HG03045 (cell line): ENCODE results near the gene BOD1.
"Not testable (repeated sequence)": the region's sequence is repeated elsewhere in the genome, so short reads cannot be mapped to it uniquely, and the experiment has no call there.

Experiments
- ATAC-seq: cut with Tn5 transposase; IDR thresholded peaks from one replicate; pipeline ENCODE4 v1.9.1; 2021; ENCODE audit warnings: mild to moderate bottlenecking, moderate library complexity; ENCODE audit not compliant: unreplicated experiment

BOD1 gene

DNA sequence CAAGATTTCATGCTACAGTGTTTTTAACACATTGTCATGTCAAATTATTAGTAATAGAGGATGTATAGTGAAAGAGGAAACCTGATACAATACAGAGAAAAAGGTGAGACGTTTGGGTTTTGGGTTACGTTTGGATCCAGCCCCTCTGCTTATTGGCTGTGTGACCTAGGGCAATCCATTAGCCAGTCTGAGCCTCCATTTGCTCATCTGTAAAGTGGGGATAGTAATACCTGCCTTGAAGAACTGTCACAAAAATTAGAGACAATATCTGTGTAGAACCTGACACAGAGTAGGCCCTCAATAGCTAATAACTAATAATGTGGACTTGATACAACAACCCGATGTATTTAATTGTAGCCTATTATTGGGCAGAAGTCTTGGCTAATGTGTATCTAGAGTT is 4.3 kb upstream of the BOD1 start:
- ATAC-seq: no peak

DNA sequence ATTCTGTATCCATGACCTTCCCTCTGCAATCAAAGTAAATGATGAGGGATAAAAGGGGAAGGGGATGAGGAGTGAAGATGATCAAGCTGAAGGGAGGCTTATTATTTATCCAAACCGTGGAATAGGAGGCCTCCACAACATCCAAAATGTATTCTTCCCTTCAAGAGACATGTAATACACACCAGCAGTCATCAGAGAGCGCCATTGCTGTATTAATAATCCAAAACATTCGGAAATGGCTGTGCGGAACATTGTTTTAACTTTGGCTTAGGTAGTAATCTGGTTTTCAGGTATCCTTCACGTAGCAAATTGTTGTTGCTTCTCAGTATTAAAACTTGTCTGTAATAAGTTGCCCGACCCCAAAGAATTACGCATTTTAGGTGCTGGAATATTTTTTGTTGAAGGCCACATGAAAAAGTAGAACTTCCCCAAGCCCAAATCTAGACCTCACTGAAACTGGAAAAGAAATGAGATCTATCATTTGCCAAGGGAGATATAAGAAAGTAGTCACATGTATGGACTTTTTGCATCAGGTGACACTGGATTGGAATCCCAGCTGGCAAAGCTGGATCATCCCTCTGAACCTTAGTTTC is 2.6 kb upstream of the BOD1 start:
- ATAC-seq: no peak

DNA sequence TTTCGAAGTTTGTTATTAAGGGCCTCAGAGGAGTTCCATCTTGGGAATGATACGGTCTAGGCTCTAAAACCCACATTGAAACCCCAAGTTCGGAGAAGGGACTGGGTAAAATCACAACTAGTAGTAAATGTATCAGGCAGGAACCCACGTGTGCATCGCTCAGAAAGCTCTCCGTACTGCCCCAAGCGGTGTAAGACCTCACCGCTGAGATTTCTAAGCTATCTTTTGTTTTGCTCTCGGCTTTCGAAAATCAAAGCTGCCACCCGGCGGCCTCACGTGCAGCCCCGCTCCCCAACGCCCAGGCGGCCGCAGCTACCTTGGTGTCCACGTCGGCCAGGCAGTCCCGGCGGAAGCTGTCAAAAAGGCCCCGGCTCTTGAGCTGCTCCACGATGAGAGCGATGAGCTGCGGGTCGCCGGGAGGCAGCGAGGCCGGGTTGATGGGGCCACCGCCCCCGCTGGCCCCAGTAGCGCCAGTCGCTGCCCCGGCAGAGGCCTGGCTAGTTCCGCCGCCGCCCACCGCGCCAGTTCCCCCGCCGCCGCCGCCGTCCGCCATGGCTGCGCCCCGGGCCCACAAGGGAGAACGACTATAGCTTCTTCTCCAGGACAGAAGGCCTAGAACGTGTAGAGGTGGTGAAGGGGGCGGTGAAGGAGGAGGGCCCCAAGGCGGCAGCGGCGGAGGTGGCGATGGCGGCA is 420 bp downstream of the BOD1 start:
- peak; percentile 45 for ATAC-seq

DNA sequence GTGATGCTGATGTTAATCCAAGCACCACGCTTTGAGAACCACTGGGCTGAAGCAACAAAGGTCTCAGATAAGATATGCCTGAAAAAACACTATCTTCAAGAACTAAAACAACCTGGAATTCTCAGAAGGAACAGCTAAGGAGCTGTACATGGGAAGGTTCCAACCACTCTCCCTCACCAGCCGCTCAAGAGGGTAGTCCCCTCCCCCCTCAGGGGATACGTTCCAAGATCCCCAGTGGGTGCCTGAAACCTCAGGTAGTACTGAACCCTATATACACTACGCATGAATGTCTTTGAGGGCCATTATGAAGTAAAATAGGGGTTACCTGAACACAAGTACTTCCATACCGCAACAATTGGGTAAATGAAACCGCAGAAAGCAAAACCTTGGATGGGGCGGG is 1.9 kb downstream of the BOD1 start:
- ATAC-seq: no peak

DNA sequence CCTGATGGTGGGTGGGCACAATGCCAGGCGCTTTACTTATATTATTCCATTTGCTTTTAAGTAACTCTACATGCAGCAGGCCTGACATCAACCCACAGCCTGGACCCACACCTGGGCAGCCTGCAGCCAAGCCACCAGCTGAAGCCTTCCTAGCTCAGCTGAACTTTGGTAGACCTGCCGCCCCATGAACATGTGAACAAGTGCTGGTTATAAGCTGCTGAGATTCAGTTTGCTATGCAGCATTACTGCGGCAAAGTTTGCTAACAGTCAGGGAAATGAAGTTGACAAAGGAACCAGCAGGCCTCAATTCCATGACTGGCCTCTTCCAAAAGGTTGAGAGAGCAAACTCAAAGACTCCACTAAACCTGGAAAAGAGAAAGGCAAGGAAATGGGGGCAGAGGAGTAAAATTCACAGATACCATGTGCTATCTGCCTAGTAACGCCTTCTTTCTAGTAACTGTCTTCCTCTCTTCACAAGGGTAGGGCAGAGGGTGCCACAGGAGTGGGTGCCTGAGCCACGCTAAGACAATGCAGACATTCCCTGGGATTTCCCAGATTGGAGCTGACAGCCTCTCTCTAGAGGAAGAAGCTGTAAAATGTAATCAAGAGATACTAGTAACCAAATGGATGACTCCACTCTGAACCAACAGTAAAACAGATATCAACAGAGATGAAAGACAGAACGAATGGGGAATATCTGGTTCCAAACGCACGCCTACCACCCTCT is 2.9 kb downstream of the BOD1 start:
- ATAC-seq: no peak

DNA sequence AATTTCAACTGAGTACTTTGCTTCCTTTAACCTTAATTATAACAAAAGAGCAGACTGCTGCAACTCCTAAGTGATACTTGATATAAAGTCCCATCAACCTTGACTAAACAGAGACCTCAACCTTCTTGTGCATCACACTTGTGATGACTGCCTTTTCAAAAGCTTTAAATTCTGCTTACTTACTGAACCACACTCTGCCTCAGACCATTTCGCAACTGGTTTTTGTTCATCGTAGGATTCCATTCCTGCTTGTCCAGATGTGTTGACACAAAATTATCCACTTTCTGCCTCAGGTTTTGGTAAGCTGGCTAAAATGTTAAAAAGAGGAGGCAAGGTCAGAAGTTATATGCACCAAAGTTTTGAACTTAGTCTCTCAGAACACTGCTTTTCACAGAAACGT is 3.5 kb downstream of the BOD1 start:
- ATAC-seq: no peak

DNA sequence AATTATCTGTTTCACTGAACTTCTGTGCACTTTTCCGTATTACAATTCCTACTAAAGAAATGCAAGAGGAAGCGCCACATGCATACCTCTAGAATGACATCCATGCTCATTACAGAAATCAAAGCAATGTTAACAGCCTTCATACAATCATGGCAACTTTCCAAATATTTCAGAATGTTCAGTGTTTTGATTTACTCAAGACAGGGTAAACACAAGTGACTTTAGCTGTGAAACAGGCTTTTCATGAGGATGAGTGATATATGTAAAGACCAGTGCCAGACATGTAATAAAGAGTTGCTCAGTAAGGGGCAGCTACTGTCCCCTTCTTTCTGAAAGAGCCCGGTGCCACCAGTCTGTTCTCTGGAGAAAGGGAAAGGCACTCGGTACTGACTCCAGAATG is 4.7 kb downstream of the BOD1 start:
- ATAC-seq: no peak

DNA sequence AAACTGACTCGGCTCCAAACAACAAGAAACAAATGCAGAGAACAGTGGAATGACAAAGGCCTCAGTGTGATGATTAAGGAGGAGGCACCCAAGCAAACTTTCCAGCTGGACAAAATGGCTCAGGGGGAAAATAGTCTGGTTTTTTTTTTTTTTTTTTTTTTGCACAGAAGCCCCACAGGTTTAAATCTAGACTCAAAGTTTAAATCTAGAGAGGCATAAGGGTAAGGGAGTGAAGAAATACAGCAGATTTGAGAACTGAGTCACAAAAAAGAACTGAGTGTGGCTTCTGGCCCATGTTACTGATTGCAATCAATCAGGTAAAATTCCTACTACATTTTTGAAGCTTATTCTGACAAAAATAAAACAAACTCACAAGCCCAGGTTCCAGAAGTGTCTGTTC is 12.3 kb downstream of the BOD1 start:
- ATAC-seq: no peak

DNA sequence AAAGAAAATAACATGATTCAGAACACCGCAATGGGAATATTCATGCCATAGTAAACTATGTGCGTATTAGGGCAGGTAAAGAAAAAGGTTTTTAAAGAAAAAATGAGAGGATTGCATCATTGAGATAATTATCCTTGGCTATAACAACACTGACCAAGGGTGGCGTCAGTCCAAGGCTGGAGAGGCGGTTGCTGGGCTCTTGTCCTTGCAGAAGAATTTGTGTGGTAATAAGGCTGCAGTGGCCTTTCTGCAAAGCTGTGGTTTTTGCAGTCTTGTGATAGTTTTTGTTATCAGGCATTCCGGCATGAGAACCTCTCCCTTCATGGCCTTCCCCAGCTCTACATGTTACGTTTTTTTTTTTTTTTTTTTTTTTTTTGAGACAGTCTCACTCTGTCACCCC is 14.0 kb downstream of the BOD1 start:
- no peak for ATAC-seq

DNA sequence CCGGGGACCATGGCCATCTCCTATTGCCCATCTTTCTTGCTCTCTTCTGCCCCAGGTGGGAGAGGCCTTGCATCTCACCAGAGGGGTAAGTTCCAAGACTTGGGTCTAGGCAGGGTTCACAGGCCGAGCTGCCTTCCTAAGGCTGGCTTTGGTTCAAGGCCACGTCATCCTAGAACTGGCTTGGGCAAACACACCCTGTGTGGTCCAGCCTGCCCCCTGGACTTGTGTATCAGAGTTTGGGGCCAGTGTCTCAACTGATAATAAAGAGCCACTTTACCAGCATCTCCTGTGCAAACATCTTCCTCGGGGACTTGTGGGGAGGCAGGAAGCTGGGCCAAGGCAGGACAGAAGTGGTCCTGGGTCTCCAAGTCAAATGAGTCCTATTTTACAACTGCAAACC is 17.8 kb downstream of the BOD1 start:
- ATAC-seq: no peak

DNA sequence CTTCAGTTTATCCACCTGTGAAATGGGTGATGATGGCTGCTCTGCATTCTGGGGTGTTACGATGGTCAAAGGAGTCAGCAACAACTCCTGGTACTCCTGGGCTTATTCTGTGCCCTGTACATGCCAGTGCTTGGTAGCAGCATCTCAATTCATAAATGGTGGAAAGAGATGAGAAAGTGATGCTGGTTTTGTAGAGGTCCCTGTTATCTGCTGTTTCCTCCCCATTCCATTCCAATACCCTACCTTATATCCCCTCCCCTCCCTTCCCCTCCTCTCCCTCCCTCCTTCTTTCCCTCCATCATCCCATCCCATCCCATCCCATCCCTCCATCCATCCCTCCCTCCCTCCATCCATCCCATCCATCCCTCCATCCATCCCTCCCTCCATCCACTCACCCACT is 19.1 kb downstream of the BOD1 start:
- ATAC-seq: no peak

DNA sequence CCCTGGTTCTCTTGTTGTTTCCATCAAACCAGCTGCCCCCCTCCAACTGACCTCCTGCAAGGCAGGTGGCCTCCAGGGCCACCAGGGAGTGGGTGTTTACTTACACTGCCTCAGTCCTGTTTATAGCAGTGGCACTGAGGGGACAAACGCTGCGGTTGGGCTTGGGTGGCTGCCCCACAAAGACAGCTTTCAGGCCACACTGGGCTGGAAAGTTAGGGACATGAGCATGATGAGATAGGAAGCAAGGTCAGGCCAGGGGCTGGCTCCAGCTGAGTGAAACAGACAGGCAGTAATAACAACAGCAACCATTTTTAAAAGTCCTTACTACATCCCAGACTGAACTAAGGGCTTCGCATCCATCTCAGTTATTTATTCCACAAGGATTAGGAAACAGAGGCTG is 20.6 kb downstream of the BOD1 start:
- ATAC-seq: no peak

DNA sequence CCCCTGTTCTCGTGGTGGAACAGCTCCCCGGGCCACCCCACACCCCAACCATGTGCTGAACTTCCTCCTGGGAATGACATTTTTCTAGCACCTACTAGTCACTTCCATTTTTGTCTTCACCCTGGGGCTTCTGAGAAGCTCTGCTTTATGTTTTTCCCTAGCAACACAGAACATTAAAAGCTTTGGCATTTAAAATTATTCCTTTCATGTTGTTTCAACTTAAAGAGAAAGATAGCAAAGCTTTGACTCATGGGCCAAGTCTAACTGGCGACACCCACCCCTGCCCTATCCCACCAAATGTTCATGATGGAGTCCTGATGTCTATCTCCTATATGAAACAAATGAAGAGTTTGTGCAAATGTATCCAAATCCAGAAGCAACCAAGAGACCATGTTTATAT is 22.4 kb downstream of the BOD1 start:
- no peak for ATAC-seq

DNA sequence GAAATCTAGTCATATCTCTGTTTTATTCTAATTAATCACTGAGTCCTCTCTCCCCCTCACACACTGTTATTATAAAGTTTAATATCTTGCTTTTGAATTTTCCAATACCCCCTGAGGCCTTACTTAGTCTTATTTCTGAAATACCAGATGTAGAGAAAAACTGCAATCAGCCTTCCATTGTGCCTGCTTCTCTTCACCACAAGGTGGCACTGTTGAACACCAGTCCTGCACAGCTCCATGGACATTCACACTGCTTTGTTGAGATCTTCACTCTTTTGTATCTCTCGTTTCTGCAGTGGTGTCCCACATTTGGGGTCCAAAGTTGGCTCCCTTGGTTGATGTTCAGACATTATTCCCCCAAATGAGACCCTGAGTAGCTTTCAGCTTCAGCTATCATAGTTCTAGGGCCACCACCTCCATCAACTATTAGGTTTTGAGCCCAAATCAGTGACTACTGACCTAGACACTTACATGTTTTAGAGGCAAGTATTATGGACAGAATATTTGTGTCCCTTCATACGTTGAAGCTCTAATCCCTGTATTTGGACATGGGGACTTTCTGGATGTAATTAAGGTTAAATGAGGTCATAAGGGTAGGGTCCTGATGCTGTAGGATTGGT is 24.3 kb downstream of the BOD1 start:
- ATAC-seq: no peak

DNA sequence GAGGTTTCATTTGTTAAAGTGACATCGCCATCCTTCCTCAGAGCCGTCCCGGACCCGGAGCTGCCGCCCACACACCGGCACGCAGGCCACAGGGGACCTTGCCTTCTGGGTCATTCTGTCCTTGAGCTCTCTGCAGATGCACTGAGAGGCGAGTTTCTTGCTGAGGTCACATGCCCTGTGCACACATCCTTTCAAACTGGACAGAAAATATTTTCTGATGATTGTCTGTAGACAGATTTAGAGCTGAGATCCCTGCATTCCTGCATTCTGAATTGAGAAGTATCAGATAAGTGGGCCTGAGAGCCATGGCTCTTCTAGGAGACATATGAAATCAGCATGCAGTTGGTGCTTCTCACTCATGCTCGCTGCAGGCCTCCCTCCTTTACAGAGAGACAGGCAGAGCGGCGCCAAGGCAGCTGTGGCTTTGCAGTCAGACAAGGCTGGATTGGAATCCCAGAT is 25.4 kb downstream of the BOD1 start:
- ATAC-seq: no peak

DNA sequence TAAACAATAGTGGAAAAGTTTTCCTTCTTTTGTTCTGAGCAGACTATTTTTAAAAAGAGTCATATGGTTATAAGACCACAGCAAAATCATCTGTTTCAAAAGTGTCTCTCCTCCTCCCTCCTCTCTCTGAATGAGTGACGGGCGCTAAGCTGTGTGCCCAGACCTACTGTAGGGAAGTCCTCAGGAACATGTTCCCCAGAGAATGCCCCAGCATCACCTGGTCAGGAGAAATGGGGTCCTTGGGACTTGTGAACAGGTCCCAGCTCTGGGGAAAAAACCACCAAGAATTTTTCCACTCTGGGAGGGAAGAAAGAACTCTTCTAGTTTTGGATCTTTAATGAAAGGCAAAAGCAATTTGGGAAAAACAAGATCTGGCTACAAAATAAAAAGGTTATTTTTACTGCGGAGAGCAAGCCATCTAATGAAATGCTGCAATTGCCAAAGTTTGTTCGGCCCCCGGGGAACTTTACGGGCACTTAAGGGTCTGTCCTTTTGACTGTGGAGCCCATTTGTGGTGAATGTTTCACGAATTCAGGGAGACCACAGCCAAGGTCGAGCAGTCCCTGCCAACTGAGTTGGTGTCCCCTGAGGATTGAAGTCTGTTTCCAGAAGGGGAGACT is 25.9 kb downstream of the BOD1 start:
- ATAC-seq: no peak

DNA sequence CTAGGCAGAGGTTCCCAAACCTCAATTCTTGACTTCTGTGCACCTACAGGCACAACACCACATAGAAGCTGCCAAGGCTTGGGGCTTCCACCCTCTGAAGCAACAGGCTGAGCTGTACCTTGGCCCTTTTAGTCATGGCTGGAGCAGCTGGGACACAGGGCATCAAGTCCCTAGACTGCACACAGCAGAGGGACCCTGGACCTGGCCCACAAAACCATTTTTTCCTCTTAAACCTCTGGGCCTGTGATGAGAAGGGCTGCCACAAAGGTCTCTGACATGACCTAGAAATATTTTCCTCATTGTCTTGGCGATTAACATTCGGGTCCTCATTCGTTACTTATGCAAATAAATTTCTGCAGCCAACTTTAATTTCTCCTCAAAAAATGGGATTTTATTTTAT is 30.3 kb downstream of the BOD1 start:
- ATAC-seq: not testable (repeated sequence)

DNA sequence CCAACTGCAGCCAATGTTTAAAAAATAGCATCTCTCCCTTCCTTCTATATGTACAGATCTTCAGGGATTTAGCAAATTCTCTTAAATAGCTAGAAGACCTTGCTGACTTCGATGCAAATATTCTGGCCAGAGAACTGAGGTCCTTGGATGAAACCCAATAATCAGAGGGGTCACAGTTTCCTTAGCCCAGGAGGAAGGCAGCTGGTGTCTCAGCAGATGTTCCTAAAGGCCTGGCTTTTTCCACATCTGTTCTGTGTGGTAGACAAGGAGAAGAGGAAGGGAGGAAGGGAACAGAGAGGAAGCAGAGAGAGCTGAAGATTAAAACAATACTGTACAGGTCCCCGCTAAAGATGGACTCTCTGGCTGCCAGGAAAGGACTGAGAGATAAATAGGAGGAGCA is 33.1 kb downstream of the BOD1 start:
- no peak for ATAC-seq

DNA sequence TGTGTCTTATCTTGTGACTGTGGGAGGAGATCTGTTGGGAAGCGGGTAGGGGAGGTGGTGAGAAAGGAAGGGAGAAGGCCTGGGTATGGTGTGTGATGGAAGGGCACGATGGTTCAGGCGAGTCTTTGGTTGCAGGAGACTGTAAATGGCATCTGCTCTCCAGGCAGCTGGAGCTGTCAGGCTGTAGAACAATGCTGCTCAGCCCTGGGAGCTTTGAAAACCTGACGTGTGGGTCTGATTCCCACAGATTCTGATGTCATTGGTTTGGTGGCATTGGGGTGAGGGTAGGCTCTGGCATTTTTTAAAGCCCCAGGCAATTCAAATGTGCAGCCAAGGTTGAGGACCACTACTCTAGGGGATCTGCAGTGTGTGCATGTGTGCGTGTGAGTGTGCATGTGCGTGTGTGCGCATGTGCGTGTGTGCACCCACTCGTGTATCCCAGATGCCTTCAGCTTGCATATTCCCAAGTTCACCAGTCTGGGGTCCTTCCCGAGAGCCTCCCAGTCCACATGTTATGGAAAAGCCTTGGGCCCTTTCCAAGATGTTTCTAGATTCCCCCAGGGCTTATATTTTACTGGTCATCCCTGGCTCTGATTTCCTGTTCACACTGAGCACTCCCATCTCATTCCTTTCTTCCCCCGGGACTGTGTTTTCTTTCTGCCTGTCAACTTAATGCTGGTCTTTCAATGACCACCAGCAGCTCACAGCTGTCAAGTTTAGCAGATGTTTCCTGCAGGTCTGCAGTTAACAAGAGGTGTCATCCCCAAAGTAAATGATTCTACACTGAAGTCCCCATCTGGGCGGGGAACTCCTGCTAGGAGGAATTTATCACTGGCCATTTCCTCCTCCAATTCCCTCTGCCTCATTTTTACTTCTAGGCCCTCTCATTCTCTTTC is 34.0 kb downstream of the BOD1 start:
- no peak for ATAC-seq

DNA sequence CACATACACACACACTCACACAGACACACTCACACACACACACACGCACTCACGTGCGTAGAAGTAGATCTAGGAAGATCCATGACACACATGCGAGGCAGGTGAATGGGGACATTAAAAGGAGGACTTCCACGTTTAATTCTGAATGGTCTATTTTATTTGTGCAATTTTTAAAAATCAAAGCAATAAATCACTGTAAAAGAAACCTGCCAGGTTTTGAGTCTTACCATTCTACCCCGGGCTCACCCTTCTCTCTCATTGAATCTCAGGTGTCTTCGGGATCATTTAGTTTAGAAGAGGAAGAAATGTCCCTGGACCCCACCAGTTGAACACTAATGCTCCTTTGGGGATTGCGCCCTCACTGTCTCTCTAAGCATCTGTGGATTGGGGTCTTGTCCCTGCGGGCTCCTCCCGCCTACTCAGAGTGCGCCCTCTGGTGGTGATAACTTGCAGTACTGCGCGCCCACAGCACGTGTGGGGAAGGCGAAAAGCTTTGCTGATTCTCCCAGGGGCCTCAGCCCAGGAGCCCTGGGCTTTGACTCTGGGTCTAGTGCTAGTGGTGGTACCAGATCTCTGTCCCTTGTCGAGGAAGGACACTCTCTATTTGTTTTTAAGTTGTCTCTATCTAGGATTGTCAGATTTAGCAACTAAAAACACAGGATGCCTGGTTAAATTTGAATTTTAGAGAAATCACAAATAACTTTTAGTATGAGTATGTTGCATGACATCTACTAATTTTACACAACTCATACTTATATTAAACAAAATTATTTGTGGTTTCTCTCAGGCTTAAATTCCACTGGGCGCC is 34.8 kb downstream of the BOD1 start:
- ATAC-seq: no peak
